Prostate gland (tissue), 2 donors: ENCODE data around the gene NRXN3. TPM values are rescaled to one million over a fixed set of nuclear protein-coding genes. Genes with fewer than 3 reads are reported as not detected.

Experiments used
- DNase-seq: peaks from one replicate; pipeline ENCODE4 v3.0.0-alpha.2; 2019; ENCODE audit warnings: low spot score
- H3K27ac ChIP-seq, 2 donors: fragments of 200-600 bp; sonication (generic); 2 replicates each; pipeline ENCODE4 v1.5.1; 2017 to 2019
- H3K27me3 ChIP-seq: fragments of 200-600 bp; sonication (generic); replicated peaks from 2 replicates; pipeline ENCODE4 v1.5.1; 2019; ENCODE audit not compliant: insufficient read depth
- H3K36me3 ChIP-seq, 2 donors: fragments of 200-600 bp; sonication (generic); 1 replicate in 1 of 2; 2 replicates in 1 of 2; pipeline versions ENCODE4 v1.5.1 to v1.8.1; 2017 to 2019
- H3K4me1 ChIP-seq: fragments of 200-600 bp; sonication (generic); replicated peaks from 2 replicates; pipeline ENCODE4 v1.5.1; 2019
- H3K4me3 ChIP-seq, 2 donors: fragments of 200-600 bp; sonication (generic); 2 replicates each; pipeline ENCODE4 v1.5.1; 2017 to 2019
- H3K9me3 ChIP-seq: fragments of 200-600 bp; sonication (generic); 2 replicates; pipeline ENCODE4 v1.5.1; 2017
- CTCF ChIP-seq, 4 experiments: fragments of 200-600 bp in 2 of 4; fragments of 450-650 bp in 2 of 4; sonication (generic) in 2 of 4; IDR thresholded peaks; 1 replicate in 3 of 4; 2 replicates in 1 of 4; pipeline ENCODE4 v1.5.1; 2016 to 2019; ENCODE audit warnings: antibody characterized with exemption in 4 of 4, mild to moderate bottlenecking in 2 of 4, moderate library complexity in 2 of 4
- POLR2A ChIP-seq: fragments of 450-650 bp; IDR thresholded peaks from one replicate; pipeline ENCODE4 v1.6.1; 2016; ENCODE audit warnings: antibody characterized with exemption, mild to moderate bottlenecking
- POLR2AphosphoS5 ChIP-seq: sonication (generic); formaldehyde crosslinking; IDR thresholded peaks from one replicate; pipeline ENCODE4 v1.6.1; 2017; ENCODE audit warnings: antibody characterized with exemption
- WGBS: methylation state at CpG from one replicate; pipeline ENCODE4 v1.1.5; 2018; 5-methylcytosine and 5-hydroxymethylcytosine counted together
- intact Hi-C: fragments of 100-400 bp; cut with DNase I; formaldehyde crosslinking; loops from one replicate; pipeline ENCODE4 v1.14.2; 2022
- total RNA-seq, 2 donors: library from RNA; depleted of rRNA; stranded (reverse); fragments of >200 nt; gene quantifications; one replicate each; pipeline ENCODE4 v1.1.0, GENCODE V29; 2016

Gene NRXN3
- total RNA-seq, 2 donors from 2014 or later: 6.6 to 8.2 TPM

- Histone ChIP-seq H3K4me3 (no peak overlapping the region), H3K27me3 (no peaks in the 10 kb centered on the region), H3K4me1 (no peaks in the 10 kb centered on the region), H3K27ac (no peak overlapping the region), H3K9me3 (no peaks in the 10 kb centered on the region), H3K36me3 (no peaks in the 10 kb centered on the region)
- TF ChIP-seq POLR2AphosphoS5: no peak
- 69% methylated on average over 3 of the region's 3 CpGs for whole genome bisulfite sequencing
- DNase-seq: no peak
- intact Hi-C loops: no loop called here
These were observed 967.7 kb downstream of the NRXN3 start for GRCh38 chr14:79137836-79138235.

GRCh38 chr14:79144896-79145295 is 974.7 kb downstream of the NRXN3 start:
- Histone ChIP-seq H3K9me3 (no peaks in the 10 kb centered on the region), H3K27ac (no peak overlapping the region), H3K36me3 (no peaks in the 10 kb centered on the region), H3K27me3 (no peaks in the 10 kb centered on the region), H3K4me3 (no peak overlapping the region), H3K4me1 (no peaks in the 10 kb centered on the region)
- 92% methylated on average over 3 of the region's 3 CpGs for WGBS
- intact Hi-C loops: no loop called here
- TF ChIP-seq POLR2AphosphoS5 (no peak), POLR2A (no peak), CTCF (IDR thresholded peaks at IDR 0.05) (no peak)
- DNase-seq: no peak

GRCh38 chr14:79150226-79150625 is 980.1 kb downstream of the NRXN3 start:
- WGBS: 95% methylated on average over 1 of the region's 1 CpG
- Histone ChIP-seq H3K4me3 (no peak overlapping the region), H3K9me3 (no peaks in the 10 kb centered on the region), H3K27ac (no peak overlapping the region), H3K36me3 (no peaks in the 10 kb centered on the region), H3K4me1 (no peaks in the 10 kb centered on the region), H3K27me3 (no peaks in the 10 kb centered on the region)
- TF ChIP-seq CTCF (IDR thresholded peaks at IDR 0.05) (no peak), POLR2A (no peak), POLR2AphosphoS5 (no peak)
- intact Hi-C loops: no loop called here
- no peak for DNase-seq

- DNase-seq: no peak
- TF ChIP-seq POLR2AphosphoS5: no peak
- TF ChIP-seq POLR2A: no peak
- no peak for TF ChIP-seq CTCF (IDR thresholded peaks at IDR 0.05)
- no peak overlapping the region for H3K27ac ChIP-seq
- intact Hi-C loops: no loop called here
- no peaks in the 10 kb centered on the region for H3K9me3 ChIP-seq
- no peaks in the 10 kb centered on the region for H3K27me3 ChIP-seq
- H3K36me3 ChIP-seq: no peaks in the 10 kb centered on the region
- H3K4me3 ChIP-seq: no peak overlapping the region
- H3K4me1 ChIP-seq: no peaks in the 10 kb centered on the region
These were observed 987.2 kb downstream of the NRXN3 start for GRCh38 chr14:79157369-79157768.

- Histone ChIP-seq H3K27ac (no peak overlapping the region), H3K4me1 (no peaks in the 10 kb centered on the region), H3K9me3 (no peaks in the 10 kb centered on the region), H3K27me3 (no peaks in the 10 kb centered on the region), H3K36me3 (no peaks in the 10 kb centered on the region), H3K4me3 (no peak overlapping the region)
- intact Hi-C loops: no loop called here
- DNase-seq: no peak
- 21% methylated on average over 7 of the region's 7 CpGs for WGBS
- no peak for TF ChIP-seq POLR2A
- TF ChIP-seq POLR2AphosphoS5: no peak
- TF ChIP-seq CTCF (IDR thresholded peaks at IDR 0.05): no peak
These were observed 991.4 kb downstream of the NRXN3 start for GRCh38 chr14:79161571-79161970.
